HL-60 (cell line): ENCODE data around the gene NR2C2AP.

Experiments used
- DNase-seq, 2 experiments: peaks; one replicate each; pipeline ENCODE4 v3.0.0-alpha.2; 2010 to 2020; ENCODE audit warnings: low read depth in 1 of 2, low spot score in 1 of 2
- H3K27ac ChIP-seq: fragments of 250-450 bp; sonication (Bioruptor Pico); replicated peaks from 2 replicates; pipeline ENCODE4 v1.5.1; 2020; ENCODE audit warnings: mild to moderate bottlenecking, moderate library complexity
- H3K27me3 ChIP-seq: fragments of 250-450 bp; sonication (Bioruptor Pico); 2 replicates; pipeline ENCODE4 v1.5.1; 2021; ENCODE audit warnings: mild to moderate bottlenecking, moderate library complexity; ENCODE audit not compliant: insufficient read depth, poor library complexity, severe bottlenecking
- H3K4me3 ChIP-seq: replicated peaks from 2 replicates; pipeline ENCODE4 v1.5.1; 2011; ENCODE audit warnings: mild to moderate bottlenecking, control low read depth, low read length; ENCODE audit not compliant: insufficient read depth
- GABPA ChIP-seq: IDR thresholded peaks from 2 replicates; pipeline ENCODE4 v1.6.1; 2012; ENCODE audit warnings: low read depth
- POLR2AphosphoS5 ChIP-seq: IDR thresholded peaks from 2 replicates; pipeline ENCODE4 v1.6.1; 2012; ENCODE audit warnings: low read depth
- SPI1 ChIP-seq: IDR thresholded peaks from 2 replicates; pipeline ENCODE4 v1.6.1; 2012; ENCODE audit warnings: low read depth, mild to moderate bottlenecking, borderline replicate concordance
- TF ChIP-seq, protein P1 (sequence below): IDR thresholded peaks from one replicate; pipeline ENCODE4 v1.5.1; 2011; ENCODE audit warnings: low read length, control low read depth, inconsistent platforms; ENCODE audit not compliant: insufficient read depth
- TF ChIP-seq, protein P2 (sequence below): IDR thresholded peaks from 2 replicates; pipeline ENCODE4 v1.6.1; 2012; ENCODE audit warnings: low read depth; ENCODE audit not compliant: insufficient replicate concordance

The NR2C2AP gene

DNA sequence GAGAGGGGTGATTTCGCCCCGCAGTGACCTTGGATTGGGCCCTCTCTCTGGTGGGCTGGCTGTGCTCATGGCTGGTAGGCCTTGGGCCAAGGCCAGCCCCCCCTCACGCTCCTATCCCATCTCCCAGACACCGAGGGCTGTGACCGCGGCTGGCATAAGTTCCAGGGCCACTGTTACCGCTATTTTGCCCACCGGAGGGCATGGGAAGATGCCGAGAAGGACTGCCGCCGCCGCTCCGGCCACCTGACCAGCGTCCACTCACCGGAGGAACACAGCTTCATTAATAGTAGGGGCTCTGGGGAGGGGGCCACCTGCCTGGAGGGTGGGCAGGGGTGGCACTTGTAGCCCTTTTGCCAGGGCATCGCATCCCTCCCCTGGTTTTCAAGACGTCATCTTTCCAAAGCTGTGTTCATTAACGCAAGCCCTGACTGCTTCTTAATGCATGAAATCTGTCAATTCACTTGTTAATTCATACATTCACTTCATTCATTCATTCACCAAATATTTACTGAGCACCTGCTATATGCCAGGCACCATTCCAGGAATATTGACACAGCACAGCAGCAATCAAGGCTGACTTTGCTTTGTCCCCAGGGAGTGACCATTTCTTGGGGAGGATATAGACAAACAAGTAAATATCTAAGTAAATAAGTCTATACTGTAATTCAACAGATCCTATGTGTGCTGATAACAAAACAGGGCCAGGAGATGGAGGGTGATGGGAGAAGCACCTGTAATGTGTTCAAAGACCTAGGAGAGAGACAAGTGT lies 35.1 kb upstream of the NR2C2AP start:
- Histone ChIP-seq H3K27ac (no peak overlapping the region), H3K27me3 (no peaks in the 10 kb centered on the region), H3K4me3 (no peak overlapping the region)
- DNase-seq: no peak
- TF ChIP-seq, protein P1, sequence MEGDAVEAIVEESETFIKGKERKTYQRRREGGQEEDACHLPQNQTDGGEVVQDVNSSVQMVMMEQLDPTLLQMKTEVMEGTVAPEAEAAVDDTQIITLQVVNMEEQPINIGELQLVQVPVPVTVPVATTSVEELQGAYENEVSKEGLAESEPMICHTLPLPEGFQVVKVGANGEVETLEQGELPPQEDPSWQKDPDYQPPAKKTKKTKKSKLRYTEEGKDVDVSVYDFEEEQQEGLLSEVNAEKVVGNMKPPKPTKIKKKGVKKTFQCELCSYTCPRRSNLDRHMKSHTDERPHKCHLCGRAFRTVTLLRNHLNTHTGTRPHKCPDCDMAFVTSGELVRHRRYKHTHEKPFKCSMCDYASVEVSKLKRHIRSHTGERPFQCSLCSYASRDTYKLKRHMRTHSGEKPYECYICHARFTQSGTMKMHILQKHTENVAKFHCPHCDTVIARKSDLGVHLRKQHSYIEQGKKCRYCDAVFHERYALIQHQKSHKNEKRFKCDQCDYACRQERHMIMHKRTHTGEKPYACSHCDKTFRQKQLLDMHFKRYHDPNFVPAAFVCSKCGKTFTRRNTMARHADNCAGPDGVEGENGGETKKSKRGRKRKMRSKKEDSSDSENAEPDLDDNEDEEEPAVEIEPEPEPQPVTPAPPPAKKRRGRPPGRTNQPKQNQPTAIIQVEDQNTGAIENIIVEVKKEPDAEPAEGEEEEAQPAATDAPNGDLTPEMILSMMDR: no peak
- TF ChIP-seq SPI1 (no peak), GABPA (no peak), POLR2AphosphoS5 (no peak)
- TF ChIP-seq, protein P2, sequence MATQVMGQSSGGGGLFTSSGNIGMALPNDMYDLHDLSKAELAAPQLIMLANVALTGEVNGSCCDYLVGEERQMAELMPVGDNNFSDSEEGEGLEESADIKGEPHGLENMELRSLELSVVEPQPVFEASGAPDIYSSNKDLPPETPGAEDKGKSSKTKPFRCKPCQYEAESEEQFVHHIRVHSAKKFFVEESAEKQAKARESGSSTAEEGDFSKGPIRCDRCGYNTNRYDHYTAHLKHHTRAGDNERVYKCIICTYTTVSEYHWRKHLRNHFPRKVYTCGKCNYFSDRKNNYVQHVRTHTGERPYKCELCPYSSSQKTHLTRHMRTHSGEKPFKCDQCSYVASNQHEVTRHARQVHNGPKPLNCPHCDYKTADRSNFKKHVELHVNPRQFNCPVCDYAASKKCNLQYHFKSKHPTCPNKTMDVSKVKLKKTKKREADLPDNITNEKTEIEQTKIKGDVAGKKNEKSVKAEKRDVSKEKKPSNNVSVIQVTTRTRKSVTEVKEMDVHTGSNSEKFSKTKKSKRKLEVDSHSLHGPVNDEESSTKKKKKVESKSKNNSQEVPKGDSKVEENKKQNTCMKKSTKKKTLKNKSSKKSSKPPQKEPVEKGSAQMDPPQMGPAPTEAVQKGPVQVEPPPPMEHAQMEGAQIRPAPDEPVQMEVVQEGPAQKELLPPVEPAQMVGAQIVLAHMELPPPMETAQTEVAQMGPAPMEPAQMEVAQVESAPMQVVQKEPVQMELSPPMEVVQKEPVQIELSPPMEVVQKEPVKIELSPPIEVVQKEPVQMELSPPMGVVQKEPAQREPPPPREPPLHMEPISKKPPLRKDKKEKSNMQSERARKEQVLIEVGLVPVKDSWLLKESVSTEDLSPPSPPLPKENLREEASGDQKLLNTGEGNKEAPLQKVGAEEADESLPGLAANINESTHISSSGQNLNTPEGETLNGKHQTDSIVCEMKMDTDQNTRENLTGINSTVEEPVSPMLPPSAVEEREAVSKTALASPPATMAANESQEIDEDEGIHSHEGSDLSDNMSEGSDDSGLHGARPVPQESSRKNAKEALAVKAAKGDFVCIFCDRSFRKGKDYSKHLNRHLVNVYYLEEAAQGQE: no peak

DNA sequence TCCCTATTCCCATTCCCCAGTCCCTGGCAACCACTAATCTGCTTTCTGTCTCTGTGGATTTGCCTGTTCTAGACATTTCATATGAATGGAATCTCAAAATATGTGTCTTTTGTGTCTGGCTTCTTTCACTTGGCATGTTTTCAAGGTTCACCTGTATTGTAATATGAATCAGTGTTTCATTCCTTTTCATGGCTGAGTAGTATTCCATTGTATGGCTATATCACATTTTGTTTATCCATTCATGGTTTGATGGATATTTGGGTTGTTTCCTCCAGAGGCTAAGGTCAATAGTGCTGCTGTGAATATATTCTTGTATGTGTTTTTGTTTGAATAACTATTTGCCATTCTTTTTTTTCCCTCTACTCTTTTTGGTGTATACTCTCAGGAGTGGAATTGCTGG lies 33.0 kb upstream of the NR2C2AP start:
- no peak overlapping the region for H3K27ac ChIP-seq
- TF ChIP-seq, protein P1: no peak
- TF ChIP-seq, protein P2: no peak
- TF ChIP-seq GABPA: no peak
- no peak for TF ChIP-seq SPI1
- TF ChIP-seq POLR2AphosphoS5: no peak
- no peak overlapping the region for H3K4me3 ChIP-seq
- no peak for DNase-seq
- H3K27me3 ChIP-seq: no peaks in the 10 kb centered on the region

DNA sequence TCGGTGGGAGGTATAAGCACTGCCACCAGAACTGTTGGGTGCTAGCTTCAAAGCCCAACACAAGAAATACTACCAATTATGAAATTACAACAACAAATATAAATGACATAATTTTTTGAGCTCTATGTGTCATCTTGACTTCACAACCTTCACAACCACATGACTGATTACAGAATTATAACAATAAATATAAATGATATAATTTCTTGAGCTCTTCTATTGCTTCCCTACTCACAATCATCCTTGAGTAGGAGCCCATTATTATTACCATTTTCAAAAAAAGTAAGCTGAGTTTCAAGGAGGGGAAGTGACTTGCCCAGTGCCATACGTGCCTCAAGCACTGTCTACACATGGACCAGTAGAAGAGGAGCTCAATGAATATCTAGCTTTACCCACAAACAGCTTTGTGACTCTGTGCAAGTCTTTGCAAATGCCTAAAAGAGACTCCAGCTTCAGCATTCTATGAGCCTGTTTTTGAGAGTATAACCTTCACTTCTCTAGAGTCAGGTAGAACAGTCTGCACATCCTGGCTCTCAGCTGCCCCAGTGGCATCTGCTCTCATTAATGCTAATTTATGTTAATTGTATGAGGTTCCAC lies 31.1 kb upstream of the NR2C2AP start:
- H3K27me3 ChIP-seq: no peaks in the 10 kb centered on the region

More for the DNA sequence above, 31.1 kb upstream of the NR2C2AP start:
- TF ChIP-seq GABPA: no peak
- TF ChIP-seq POLR2AphosphoS5: no peak
- no peak for TF ChIP-seq SPI1
- TF ChIP-seq, protein P1: no peak
- TF ChIP-seq, protein P2: no peak
- no peak for DNase-seq
- Histone ChIP-seq H3K4me3 (no peak overlapping the region), H3K27ac (no peak overlapping the region)
